Glutamatergic neuron (in vitro differentiated cells): Measurements from ENCODE around the gene DNAH8. TPM values are rescaled to one million over a fixed set of nuclear protein-coding genes. Genes with fewer than 3 reads are reported as not detected.
"Not testable (repeated sequence)": the region's sequence is repeated elsewhere in the genome, so short reads cannot be mapped to it uniquely, and the experiment has no call there.

ENCODE experiments used
- DNase-seq: peaks from one replicate; pipeline ENCODE4 v3.0.0; 2022
- H3K27ac Mint-ChIP-seq: one replicate; pipeline ENCODE4 v1.8.0; 2020; ENCODE audit warnings: mild to moderate bottlenecking, mixed read lengths, inconsistent platforms; ENCODE audit not compliant: unreplicated experiment
- H3K27me3 Mint-ChIP-seq: one replicate; pipeline ENCODE4 v1.8.0; 2020; ENCODE audit warnings: mild to moderate bottlenecking, moderate library complexity, mixed read lengths, inconsistent platforms; ENCODE audit not compliant: unreplicated experiment
- H3K36me3 Mint-ChIP-seq: one replicate; pipeline ENCODE4 v1.8.0; 2020; ENCODE audit warnings: mild to moderate bottlenecking, mixed read lengths, inconsistent platforms; ENCODE audit not compliant: unreplicated experiment
- H3K4me1 Mint-ChIP-seq: one replicate; pipeline ENCODE4 v1.8.0; 2020; ENCODE audit warnings: mild to moderate bottlenecking, low read depth, mixed read lengths, inconsistent platforms; ENCODE audit not compliant: unreplicated experiment
- H3K4me3 Mint-ChIP-seq: one replicate; pipeline ENCODE4 v1.8.0; 2020; ENCODE audit warnings: mild to moderate bottlenecking, mixed read lengths, inconsistent platforms; ENCODE audit not compliant: unreplicated experiment
- H3K9me3 Mint-ChIP-seq: one replicate; pipeline ENCODE4 v1.8.0; 2020; ENCODE audit warnings: mild to moderate bottlenecking, moderate library complexity, mixed read lengths, inconsistent platforms; ENCODE audit not compliant: unreplicated experiment
- total RNA-seq: library from RNA; stranded (reverse); fragmentation: NEBNext Ultra II Directional; extraction: Animal tissue kit (Norgen Biotek cat#: 25700); gene quantifications from one replicate; pipeline ENCODE4 v1.2.1, GENCODE V29; 2021; ENCODE audit not compliant: unreplicated experiment
- TF ChIP-seq, protein P1 (sequence below): fragments of 200-600 bp; sonication (generic); IDR thresholded peaks from one replicate; pipeline ENCODE4 v1.5.0; 2021; ENCODE audit not compliant: partially characterized antibody, unreplicated experiment

DNAH8 gene
- total RNA-seq, 1 donor from 2014 or later = not detected

DNA sequence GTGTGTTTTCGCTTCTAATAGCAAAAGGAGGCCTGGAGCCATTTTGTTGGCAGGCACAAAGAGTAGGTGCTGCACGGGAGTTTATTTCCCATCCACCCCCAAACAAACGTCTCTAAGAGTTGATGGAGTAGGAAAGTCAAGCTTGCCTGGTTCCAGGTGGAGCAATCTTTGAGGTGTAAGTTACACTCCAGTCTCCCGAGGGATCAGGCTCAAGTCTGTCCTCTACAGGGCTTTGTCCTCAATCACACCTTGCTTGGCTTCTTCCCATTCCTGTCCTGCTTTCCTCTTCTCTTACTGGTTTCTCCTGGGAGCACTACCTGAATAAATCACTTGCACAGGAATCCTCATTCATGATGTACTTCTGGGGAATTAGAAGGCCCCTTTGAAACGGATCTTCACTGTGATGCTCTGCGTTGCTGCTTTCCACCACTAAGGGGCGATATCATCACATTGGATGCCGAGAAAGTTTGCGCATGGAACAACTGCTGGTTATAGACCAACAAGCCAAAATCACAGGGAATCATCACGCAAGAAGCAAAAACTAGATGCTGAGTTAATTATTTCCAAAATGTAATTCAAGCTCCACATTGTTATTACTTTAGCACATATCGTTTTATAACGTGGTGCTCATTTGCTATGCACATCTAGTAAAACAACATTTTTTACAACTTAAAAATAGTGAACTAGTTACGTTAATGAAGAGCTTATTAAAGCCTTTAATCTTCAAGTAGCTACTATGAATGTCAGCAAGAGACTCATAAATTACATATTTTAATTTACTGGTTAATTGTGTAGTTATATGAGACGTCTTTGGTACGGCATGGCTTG is 156.8 kb downstream of the DNAH8 start:
- TF ChIP-seq, protein P1, sequence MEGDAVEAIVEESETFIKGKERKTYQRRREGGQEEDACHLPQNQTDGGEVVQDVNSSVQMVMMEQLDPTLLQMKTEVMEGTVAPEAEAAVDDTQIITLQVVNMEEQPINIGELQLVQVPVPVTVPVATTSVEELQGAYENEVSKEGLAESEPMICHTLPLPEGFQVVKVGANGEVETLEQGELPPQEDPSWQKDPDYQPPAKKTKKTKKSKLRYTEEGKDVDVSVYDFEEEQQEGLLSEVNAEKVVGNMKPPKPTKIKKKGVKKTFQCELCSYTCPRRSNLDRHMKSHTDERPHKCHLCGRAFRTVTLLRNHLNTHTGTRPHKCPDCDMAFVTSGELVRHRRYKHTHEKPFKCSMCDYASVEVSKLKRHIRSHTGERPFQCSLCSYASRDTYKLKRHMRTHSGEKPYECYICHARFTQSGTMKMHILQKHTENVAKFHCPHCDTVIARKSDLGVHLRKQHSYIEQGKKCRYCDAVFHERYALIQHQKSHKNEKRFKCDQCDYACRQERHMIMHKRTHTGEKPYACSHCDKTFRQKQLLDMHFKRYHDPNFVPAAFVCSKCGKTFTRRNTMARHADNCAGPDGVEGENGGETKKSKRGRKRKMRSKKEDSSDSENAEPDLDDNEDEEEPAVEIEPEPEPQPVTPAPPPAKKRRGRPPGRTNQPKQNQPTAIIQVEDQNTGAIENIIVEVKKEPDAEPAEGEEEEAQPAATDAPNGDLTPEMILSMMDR = peak; percentile 87
- H3K9me3 Mint-ChIP-seq = peaks cover 2% of the 10 kb centered on the region
- peak; percentile 73 for DNase-seq
- no peaks in the 10 kb centered on the region for H3K4me1 Mint-ChIP-seq
- no peak overlapping the region for H3K27ac Mint-ChIP-seq
- H3K4me3 Mint-ChIP-seq = no peak overlapping the region
- peaks cover 2% of the 10 kb centered on the region for H3K27me3 Mint-ChIP-seq
- no peaks in the 10 kb centered on the region for H3K36me3 Mint-ChIP-seq

DNA sequence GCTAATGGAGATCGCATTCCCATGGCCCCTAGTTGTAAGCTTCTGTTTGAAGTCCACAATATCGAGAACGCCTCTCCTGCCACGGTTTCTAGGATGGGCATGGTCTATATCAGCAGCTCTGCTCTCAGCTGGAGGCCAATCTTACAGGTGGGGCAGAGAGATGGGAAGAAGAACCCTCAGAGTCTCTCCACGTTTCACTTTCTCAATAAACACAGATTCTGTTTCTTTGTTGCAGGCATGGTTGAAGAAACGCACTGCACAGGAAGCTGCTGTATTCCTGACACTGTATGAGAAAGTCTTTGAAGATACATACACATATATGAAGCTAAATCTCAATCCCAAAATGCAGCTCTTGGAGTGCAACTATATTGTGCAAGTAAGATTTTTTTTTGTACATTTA is 157.9 kb downstream of the DNAH8 start:
- Mint-ChIP-seq H3K4me1 (no peaks in the 10 kb centered on the region), H3K4me3 (no peak overlapping the region), H3K27me3 (peaks cover 2% of the 10 kb centered on the region), H3K36me3 (peaks cover 4% of the 10 kb centered on the region), H3K9me3 (peaks cover 2% of the 10 kb centered on the region), H3K27ac (no peak overlapping the region)
- TF ChIP-seq, protein P1 = no peak
- no peak for DNase-seq

DNA sequence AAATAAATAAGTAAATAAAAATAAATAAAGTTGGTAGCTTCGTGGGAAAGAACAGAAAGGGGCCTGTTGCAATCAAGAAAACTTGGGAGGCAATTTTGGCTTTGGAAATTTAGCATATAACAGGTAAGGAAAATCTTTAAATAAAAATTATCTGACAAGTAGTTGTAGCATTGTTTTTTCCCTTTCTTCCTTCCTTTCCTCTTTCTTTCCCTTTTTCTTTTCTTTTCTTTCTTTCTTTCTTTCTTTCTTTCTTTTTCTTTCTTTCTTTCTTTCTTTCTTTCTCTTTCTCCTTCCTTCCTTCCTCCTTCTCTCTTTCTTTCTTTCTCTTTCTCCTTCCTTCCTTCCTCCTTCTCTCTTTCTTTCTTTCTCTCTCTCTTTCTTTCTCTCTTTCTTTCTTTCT is 158.7 kb downstream of the DNAH8 start:
- H3K27me3 Mint-ChIP-seq, H3K27ac Mint-ChIP-seq, H3K4me1 Mint-ChIP-seq, H3K36me3 Mint-ChIP-seq, H3K9me3 Mint-ChIP-seq, DNase-seq, H3K4me3 Mint-ChIP-seq: not testable (repeated sequence)

DNA sequence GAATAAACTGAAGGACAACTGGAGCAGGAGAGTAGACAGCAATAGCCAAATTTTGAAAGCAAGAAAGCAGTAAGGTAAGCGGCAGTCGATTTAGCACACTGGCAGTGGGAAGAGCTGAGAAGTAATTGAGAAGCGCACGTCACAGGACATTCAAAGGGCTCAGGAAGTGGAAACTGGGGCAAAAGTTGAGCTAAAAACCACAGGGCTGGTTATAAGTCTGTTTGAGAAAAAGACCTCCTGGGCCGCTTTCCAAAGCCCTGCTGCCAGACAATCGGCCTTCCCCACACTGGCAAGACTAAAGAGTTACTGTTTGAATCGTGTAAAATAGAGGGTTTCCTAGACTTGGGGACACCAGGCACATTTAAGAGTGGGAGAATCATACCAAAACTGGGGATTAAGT is 161.4 kb downstream of the DNAH8 start:
- DNase-seq = no peak
- Mint-ChIP-seq H3K27ac (no peak overlapping the region), H3K36me3 (peaks cover 8% of the 10 kb centered on the region), H3K4me1 (no peaks in the 10 kb centered on the region), H3K27me3 (peaks cover 2% of the 10 kb centered on the region), H3K9me3 (peaks cover 2% of the 10 kb centered on the region), H3K4me3 (no peak overlapping the region)
- TF ChIP-seq, protein P1 = no peak

DNA sequence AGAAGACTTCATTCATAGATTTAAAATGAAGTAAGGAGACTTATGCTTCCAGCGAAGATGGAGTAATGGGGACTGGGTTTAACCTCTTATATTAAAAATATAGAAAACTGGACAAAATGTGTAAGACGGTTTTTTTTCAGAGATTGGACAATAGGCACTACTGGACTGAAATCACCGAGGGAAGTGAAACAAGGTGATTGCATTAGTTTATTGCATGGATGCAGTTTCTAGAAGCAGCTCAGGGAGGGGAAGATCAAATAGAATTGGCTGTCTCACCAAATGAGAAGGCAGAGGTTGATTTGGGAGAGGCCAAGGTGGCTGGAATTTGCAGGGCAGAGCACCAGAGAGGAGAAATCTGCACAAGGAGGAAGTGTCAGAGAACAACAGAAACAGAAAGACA is 162.6 kb downstream of the DNAH8 start:
- H3K9me3 Mint-ChIP-seq = peaks cover 2% of the 10 kb centered on the region
- TF ChIP-seq, protein P1 = no peak
- no peak overlapping the region for H3K4me3 Mint-ChIP-seq
- peaks cover 2% of the 10 kb centered on the region for H3K27me3 Mint-ChIP-seq
- no peaks in the 10 kb centered on the region for H3K4me1 Mint-ChIP-seq
- no peak overlapping the region for H3K27ac Mint-ChIP-seq
- no peak for DNase-seq
- peaks cover 8% of the 10 kb centered on the region for H3K36me3 Mint-ChIP-seq
